Activated CD4-positive, alpha-beta T cell treated with anti-CD3 and anti-CD28 coated beads, Interleukin-2, amount 50 U/mL, for 24 hours (primary cell): ENCODE data around the gene COL23A1.

Experiments
- DNase-seq, 2 donors: peaks; one replicate each; pipeline ENCODE4 v3.0.0-alpha.2; 2020; ENCODE audit warnings: low read depth in 1 of 2, low spot score in 1 of 2

The COL23A1 gene

GRCh38 chr5:178288401-178289368 lies 301.5 kb downstream of the COL23A1 start:
- no peak for DNase-seq

- no peak for DNase-seq
Observed at GRCh38 chr5:178287791-178288105, 302.4 kb downstream of the COL23A1 start.

- DNase-seq: no peak
Observed at GRCh38 chr5:178287091-178287790, 303.0 kb downstream of the COL23A1 start.

GRCh38 chr5:178286226-178287090 lies 303.7 kb downstream of the COL23A1 start:
- DNase-seq: no peak

GRCh38 chr5:178285399-178286225 lies 304.6 kb downstream of the COL23A1 start:
- DNase-seq: no peak

GRCh38 chr5:178284996-178285395 lies 305.2 kb downstream of the COL23A1 start:
- no peak for DNase-seq

- no peak for DNase-seq
Observed at GRCh38 chr5:178284093-178284675, 306.0 kb downstream of the COL23A1 start.

- DNase-seq: no peak
Observed at GRCh38 chr5:178283520-178283919, 306.7 kb downstream of the COL23A1 start.

- DNase-seq: no peak
Observed at GRCh38 chr5:178282391-178282790, 307.8 kb downstream of the COL23A1 start.

- no peak for DNase-seq
Observed at GRCh38 chr5:178281331-178281730, 308.9 kb downstream of the COL23A1 start.

- DNase-seq: no peak
Observed at GRCh38 chr5:178280631-178281030, 309.6 kb downstream of the COL23A1 start.

- DNase-seq: peak; percentile 15 to 25
Observed at GRCh38 chr5:178279723-178280438, 310.3 kb downstream of the COL23A1 start.

GRCh38 chr5:178279026-178279722 lies 311.0 kb downstream of the COL23A1 start:
- no peak for DNase-seq

- DNase-seq: no peak
Observed at GRCh38 chr5:178278358-178279023, 311.7 kb downstream of the COL23A1 start.

GRCh38 chr5:178277866-178278265 lies 312.3 kb downstream of the COL23A1 start:
- no peak for DNase-seq

- no peak for DNase-seq
Observed at GRCh38 chr5:178277346-178277745, 312.8 kb downstream of the COL23A1 start.

GRCh38 chr5:178274781-178275537 lies 315.2 kb downstream of the COL23A1 start:
- no peak for DNase-seq
